Thyroid gland (tissue), 4 donors: ENCODE measurements around the gene MRNIP.

Experiments used
- CTCF ChIP-seq, 6 experiments: fragments of 200-600 bp in 3 of 6; fragments of 450-650 bp in 3 of 6; sonication (generic) in 3 of 6; IDR thresholded peaks; one replicate each; pipeline ENCODE4 v1.5.1; 2016 to 2019; ENCODE audit warnings: antibody characterized with exemption in 6 of 6, mild to moderate bottlenecking in 2 of 6, inconsistent platforms in 1 of 6, moderate library complexity in 1 of 6
- POLR2A ChIP-seq, 2 donors: fragments of 450-650 bp; IDR thresholded peaks; one replicate each; pipeline ENCODE4 v1.6.1; 2017; ENCODE audit warnings: antibody characterized with exemption in 2 of 2, mild to moderate bottlenecking in 2 of 2, moderate library complexity in 1 of 2

- no peak for TF ChIP-seq CTCF (IDR thresholded peaks at IDR 0.05)
- no peak for TF ChIP-seq POLR2A (IDR thresholded peaks at IDR 0.05)
These were observed 45.5 kb downstream of the MRNIP start for GRCh38 chr5:179812997-179813607.
